NK-92 treated with Interleukin-12 subunit alpha and Interleukin-12 subunit beta, amount 100 ng/mL, for 24 hours (cell line): ENCODE measurements around the gene RASA1.
A peak's percentile ranks its signal among the peaks of the same experiment; 100 is the strongest.
"Not testable (repeated sequence)": the region's sequence is repeated elsewhere in the genome, so short reads cannot be mapped to it uniquely, and the experiment has no call there.

Experiments used
- DNase-seq: peaks from one replicate; lab custom pipeline; 2025; lab: John Stamatoyannopoulos, UW

RASA1 gene

GRCh38 chr5:87267574-87268125, at the start of gene RASA1:
Gene RASA1, plus strand, starts transcription at chr5:87267883. Its CDS starts 569 bp downstream, at chr5:87268452.
- peak; percentile 90 for DNase-seq

- DNase-seq = no peak
Observed at GRCh38 chr5:87229780-87230179, 37.9 kb upstream of the RASA1 start.

GRCh38 chr5:87231037-87231808, 36.5 kb upstream of the RASA1 start:
- no peak for DNase-seq

- no peak for DNase-seq
Observed at GRCh38 chr5:87233143-87233542, 34.5 kb upstream of the RASA1 start.

GRCh38 chr5:87241555-87241954, 26.1 kb upstream of the RASA1 start:
- no peak for DNase-seq

- DNase-seq = no peak
Observed at GRCh38 chr5:87242242-87242641, 25.4 kb upstream of the RASA1 start.

- DNase-seq = no peak
Observed at GRCh38 chr5:87243161-87243844, 24.4 kb upstream of the RASA1 start.

GRCh38 chr5:87245451-87245850, 22.2 kb upstream of the RASA1 start:
- DNase-seq = no peak

- no peak for DNase-seq
Observed at GRCh38 chr5:87246061-87246460, 21.6 kb upstream of the RASA1 start.

GRCh38 chr5:87252283-87252605, 15.4 kb upstream of the RASA1 start:
- no peak for DNase-seq

- no peak for DNase-seq
Observed at GRCh38 chr5:87254035-87254434, 13.6 kb upstream of the RASA1 start.

- DNase-seq = no peak
Observed at GRCh38 chr5:87258507-87258906, 9.2 kb upstream of the RASA1 start.

- no peak for DNase-seq
Observed at GRCh38 chr5:87260604-87261192, 7.0 kb upstream of the RASA1 start.

- DNase-seq = no peak
Observed at GRCh38 chr5:87263498-87263897, 4.2 kb upstream of the RASA1 start.

GRCh38 chr5:87266914-87267573, 639 bp upstream of the RASA1 start:
- DNase-seq = no peak

GRCh38 chr5:87268126-87268969, 665 bp downstream of the RASA1 start:
- peak; percentile 78 for DNase-seq

GRCh38 chr5:87268970-87269377, 1.3 kb downstream of the RASA1 start:
- no peak for DNase-seq

- DNase-seq = not testable (repeated sequence)
Observed at GRCh38 chr5:87270888-87271287, 3.2 kb downstream of the RASA1 start.

GRCh38 chr5:87276655-87277054, 9.0 kb downstream of the RASA1 start:
- DNase-seq = no peak

- no peak for DNase-seq
Observed at GRCh38 chr5:87277279-87277835, 9.7 kb downstream of the RASA1 start.

GRCh38 chr5:87278590-87279100, 11.0 kb downstream of the RASA1 start:
- no peak for DNase-seq
